AG04450 (cell line): Measurements from ENCODE around the gene KIAA1217. TPM values are rescaled to one million over a fixed set of nuclear protein-coding genes. Genes with fewer than 3 reads are reported as not detected.

Experiments used
- CTCF ChIA-PET: fragments of 300-600, 350-600 bp; formaldehyde crosslinking; extraction: SDS; loops from one replicate; lab custom pipeline; 2022; ENCODE audit warnings: antibody characterized with exemption, inconsistent platforms; lab: Charles Lee
- POLR2A ChIA-PET: fragments of 350-600 bp; formaldehyde crosslinking; extraction: SDS; loops from one replicate; lab custom pipeline; 2021; ENCODE audit warnings: antibody characterized with exemption, inconsistent platforms; lab: Yijun Ruan, JAX
- DNase-seq: peaks from one replicate; pipeline ENCODE4 v3.0.0-alpha.2; 2011; ENCODE audit warnings: low read depth, low spot score
- H3K27ac ChIP-seq: one replicate; pipeline ENCODE4 v1.5.1; 2012; ENCODE audit warnings: low read depth, low read length, control low read depth
- H3K27me3 ChIP-seq: one replicate; pipeline ENCODE4 v1.6.0; 2012; ENCODE audit warnings: low read length; ENCODE audit not compliant: control insufficient read depth, insufficient read depth
- H3K4me3 ChIP-seq: 2 replicates; pipeline ENCODE4 v1.5.1; 2011; ENCODE audit warnings: mild to moderate bottlenecking, low read depth, low read length, control low read depth
- H3K9me3 ChIP-seq: 2 replicates; pipeline ENCODE4 v1.5.1; 2012; ENCODE audit warnings: low read length; ENCODE audit not compliant: control insufficient read depth, insufficient read depth
- CTCF ChIP-seq: IDR thresholded peaks from 2 replicates; pipeline ENCODE4 v1.5.1; 2011; ENCODE audit warnings: low read depth, low read length, control low read depth, inconsistent platforms
- polyA plus RNA-seq: library from polyadenylated mRNA; depleted of rRNA; stranded (reverse); fragments of >200 nt; gene quantifications from 2 replicates; pipeline ENCODE4 v1.2.3, GENCODE V29; 2011
- small RNA-seq: library from RNA; depleted of rRNA; stranded (forward); fragments of <200 nt; gene quantifications from one replicate; pipeline ENCODE3, GENCODE V24; 2012; ENCODE audit warnings: low read depth; ENCODE audit not compliant: insufficient read length

The KIAA1217 gene
- polyA plus RNA-seq, 1 experiment = 5.4 TPM

DNA sequence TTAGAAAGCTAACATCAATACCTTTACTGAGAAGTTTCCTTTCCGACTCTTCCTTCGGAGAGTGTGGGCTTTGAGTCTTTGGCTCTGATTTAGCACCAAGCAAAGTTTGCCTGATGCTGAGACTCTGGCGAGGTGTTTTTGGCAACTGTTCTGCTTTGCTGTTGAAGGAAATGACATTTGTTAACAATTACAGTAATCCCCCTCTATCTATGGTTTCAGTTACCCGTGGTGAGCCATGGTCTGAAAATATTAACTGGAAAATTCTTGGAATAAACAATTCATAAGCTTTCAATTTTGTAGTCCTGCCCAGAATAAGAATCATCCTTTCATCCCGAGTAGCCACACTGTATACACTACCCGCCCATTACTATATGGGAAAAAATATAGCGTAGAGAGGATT lies 388.5 kb downstream of the KIAA1217 start:
- Histone ChIP-seq H3K27ac (no peak overlapping the region), H3K4me3 (no peak overlapping the region), H3K9me3 (no peaks in the 10 kb centered on the region), H3K27me3 (no peaks in the 10 kb centered on the region)
- no peak for DNase-seq
- CTCF ChIA-PET = interaction anchor here (0.6 to 3.4 kb wide), 3 partner anchors 70 to 484 kb away, joined by 3 to 19 read pairs (median 3); no protein-coding TSS in a partner anchor
- POLR2A ChIA-PET = no interaction called here
- TF ChIP-seq CTCF = no peak

Small RNA genes lying within 50 kb of the gene (small RNA-seq; reads per million reads assigned to genes)
- not detected for gene AC063961.1
- gene MIR603 = not detected
